H1 (cell line): ENCODE results near the gene OGFR. TPM values are rescaled to one million over a fixed set of nuclear protein-coding genes. Genes with fewer than 3 reads are reported as not detected.

Experiments used
- CTCF ChIA-PET: fragments of 300-600 bp; sonication (Branson Sonifier 250); formaldehyde crosslinking; loops from one replicate; lab custom pipeline; 2021; ENCODE audit not compliant: partially characterized antibody; lab: Charles Lee
- POLR2A ChIA-PET: fragments of 300-600 bp; sonication (Branson Sonifier 250); formaldehyde crosslinking; loops from one replicate; lab custom pipeline; 2021; ENCODE audit warnings: inconsistent platforms; ENCODE audit not compliant: partially characterized antibody; lab: Charles Lee
- DNase-seq, 2 experiments: peaks; one replicate each; pipeline versions ENCODE4 v3.0.0 to v3.0.0-alpha.2; 2010 to 2022; ENCODE audit warnings: low spot score in 2 of 2, low read depth in 1 of 2, mixed read lengths in 1 of 2
- FAIRE-seq: peaks from 2 replicates; lab custom pipeline; 2011; peaks lifted over from hg19 to GRCh38; lab: Jason Lieb, UNC
- H2AFZ ChIP-seq: 2 replicates; pipeline ENCODE4 v1.8.1; 2012; ENCODE audit warnings: low read length, inconsistent platforms
- H2AK5ac ChIP-seq: 2 replicates; pipeline ENCODE4 v1.6.1; 2013; ENCODE audit warnings: low read depth, low read length
- H2BK120ac ChIP-seq: replicated peaks from 2 replicates; pipeline ENCODE3; 2013; ENCODE audit warnings: low read depth, low read length, inconsistent platforms
- H2BK12ac ChIP-seq: 2 replicates; pipeline ENCODE4 v1.6.1; 2013; ENCODE audit warnings: low read depth, low read length
- H2BK15ac ChIP-seq: 2 replicates; pipeline ENCODE4 v1.6.1; 2013; ENCODE audit warnings: low read length
- H2BK20ac ChIP-seq: 2 replicates; pipeline ENCODE4 v1.6.1; 2013; ENCODE audit warnings: low read length
- H2BK5ac ChIP-seq: 2 replicates; pipeline ENCODE4 v1.6.1; 2013; ENCODE audit warnings: low read depth, low read length
- H3K14ac ChIP-seq: 2 replicates; pipeline ENCODE4 v1.6.1; 2013; ENCODE audit warnings: inconsistent platforms; ENCODE audit not compliant: insufficient read length
- H3K18ac ChIP-seq: 2 replicates; pipeline ENCODE4 v1.6.1; 2013; ENCODE audit warnings: low read length; ENCODE audit errors: extremely low read depth
- H3K23ac ChIP-seq: 2 replicates; pipeline ENCODE4 v1.6.1; 2013; ENCODE audit warnings: inconsistent platforms; ENCODE audit not compliant: insufficient read length
- H3K23me2 ChIP-seq: 2 replicates; pipeline ENCODE4 v1.6.1; 2013; ENCODE audit warnings: low read depth, low read length
- H3K27ac ChIP-seq: 2 replicates; pipeline ENCODE4 v1.6.1; 2011; ENCODE audit warnings: low read depth, low read length, inconsistent platforms
- H3K27me3 ChIP-seq, 4 experiments: replicated peaks in 1 of 4; 1 replicate in 1 of 4; 2 replicates in 3 of 4; pipeline versions ENCODE4 v1.6.1 to v1.8.1; 2011 to 2013; ENCODE audit warnings: low read length in 3 of 4, mild to moderate bottlenecking in 3 of 4, inconsistent platforms in 2 of 4, mixed read lengths in 2 of 4, moderate library complexity in 1 of 4; ENCODE audit not compliant: control insufficient read depth in 3 of 4, insufficient read depth in 3 of 4; ENCODE audit errors: extremely low read depth in 1 of 4
- H3K36me3 ChIP-seq, 4 experiments: 2 replicates each; pipeline versions ENCODE4 v1.6.1 to v1.8.1; 2011 to 2013; ENCODE audit warnings: mild to moderate bottlenecking in 4 of 4, low read length in 3 of 4, moderate library complexity in 2 of 4, control low read depth in 1 of 4, inconsistent platforms in 1 of 4; ENCODE audit not compliant: insufficient read depth in 4 of 4, control insufficient read depth in 2 of 4
- H3K4ac ChIP-seq: replicated peaks from 2 replicates; pipeline ENCODE3; 2013; ENCODE audit warnings: low read length, low read depth, mixed read lengths, inconsistent platforms; ENCODE audit not compliant: insufficient read length
- H3K4me1 ChIP-seq, 4 experiments: replicated peaks in 1 of 4; 1 replicate in 1 of 4; 2 replicates in 3 of 4; pipeline versions ENCODE4 v1.6.1 to v1.8.1; 2011 to 2013; ENCODE audit warnings: low read length in 3 of 4, inconsistent platforms in 2 of 4, mixed read lengths in 1 of 4; ENCODE audit not compliant: insufficient read depth in 4 of 4, control insufficient read depth in 3 of 4
- H3K4me2 ChIP-seq, 2 experiments: 2 replicates each; pipeline versions ENCODE4 v1.6.1 to v1.8.1; 2011 to 2013; ENCODE audit warnings: low read depth in 2 of 2, low read length in 2 of 2, control low read depth in 1 of 2, inconsistent platforms in 1 of 2, mild to moderate bottlenecking in 1 of 2; ENCODE audit not compliant: insufficient read depth in 1 of 2
- H3K4me3 ChIP-seq, 4 experiments: fragments of 200-600, 300-600 bp in 1 of 4; sonication (generic), shearing (Covaris generic), sonication (Bioruptor Twin) in 1 of 4; 2 replicates each; pipeline versions ENCODE4 v1.5.1 to v1.8.1; 2011 to 2016; ENCODE audit warnings: low read length in 4 of 4, low read depth in 3 of 4, control low read depth in 2 of 4, inconsistent platforms in 2 of 4, mild to moderate bottlenecking in 2 of 4, mixed read lengths in 1 of 4, moderate library complexity in 1 of 4; ENCODE audit not compliant: insufficient read depth in 2 of 4; ENCODE audit errors: extremely low read depth in 1 of 4
- H3K56ac ChIP-seq: replicated peaks from 2 replicates; pipeline ENCODE3; 2013; ENCODE audit warnings: low read depth, mild to moderate bottlenecking, mixed read lengths, low read length, inconsistent platforms; ENCODE audit not compliant: insufficient read length
- H3K79me1 ChIP-seq: 2 replicates; pipeline ENCODE4 v1.6.1; 2013; ENCODE audit warnings: low read depth, low read length, control low read depth
- H3K79me2 ChIP-seq, 2 experiments: 2 replicates each; pipeline versions ENCODE4 v1.6.1 to v1.8.1; 2012 to 2013; ENCODE audit warnings: low read length in 2 of 2, mild to moderate bottlenecking in 2 of 2, inconsistent platforms in 1 of 2; ENCODE audit not compliant: insufficient read depth in 2 of 2, control insufficient read depth in 1 of 2
- H3K9ac ChIP-seq, 4 experiments: replicated peaks in 1 of 4; 1 replicate in 1 of 4; 2 replicates in 3 of 4; pipeline versions ENCODE4 v1.6.1 to v1.8.1; 2011 to 2013; ENCODE audit warnings: low read depth in 3 of 4, low read length in 3 of 4, control low read depth in 2 of 4, mild to moderate bottlenecking in 2 of 4, moderate library complexity in 2 of 4, inconsistent platforms in 1 of 4; ENCODE audit errors: extremely low read depth in 1 of 4
- H3K9me3 ChIP-seq, 2 experiments: 2 replicates each; pipeline versions ENCODE4 v1.6.1 to v1.8.1; 2012 to 2013; ENCODE audit warnings: mild to moderate bottlenecking in 2 of 2, moderate library complexity in 2 of 2, control low read depth in 1 of 2, inconsistent platforms in 1 of 2, low read depth in 1 of 2, low read length in 1 of 2, mixed read lengths in 1 of 2; ENCODE audit not compliant: insufficient read depth in 2 of 2
- H4K20me1 ChIP-seq, 2 experiments: replicated peaks in 1 of 2; 2 replicates each; pipeline versions ENCODE3 to v1.8.1; 2011 to 2013; ENCODE audit warnings: inconsistent platforms in 2 of 2, low read length in 2 of 2, mild to moderate bottlenecking in 1 of 2; ENCODE audit not compliant: insufficient read depth in 2 of 2, control insufficient read depth in 1 of 2
- H4K5ac ChIP-seq: 2 replicates; pipeline ENCODE4 v1.6.1; 2013; ENCODE audit warnings: low read length, low read depth, mixed read lengths, inconsistent platforms; ENCODE audit not compliant: insufficient read length
- H4K8ac ChIP-seq: 2 replicates; pipeline ENCODE4 v1.8.0; 2013; ENCODE audit warnings: mild to moderate bottlenecking, moderate library complexity, low read length, inconsistent platforms; ENCODE audit not compliant: insufficient read depth; ENCODE audit errors: extremely low read depth
- H4K91ac ChIP-seq: replicated peaks from 2 replicates; pipeline ENCODE3; 2013; ENCODE audit warnings: low read length, mixed read lengths, inconsistent platforms; ENCODE audit not compliant: insufficient read length
- ASH2L ChIP-seq: fragments of 200-600, 300-600 bp; sonication (generic); IDR thresholded peaks from one replicate; pipeline ENCODE4 v1.7.1; 2017; ENCODE audit warnings: low read length
- CEBPB ChIP-seq: IDR thresholded peaks from 2 replicates; pipeline ENCODE4 v1.6.1; 2012; ENCODE audit warnings: low read depth, low read length
- CREB1 ChIP-seq: IDR thresholded peaks from 2 replicates; pipeline ENCODE4 v1.6.1; 2012; ENCODE audit warnings: inconsistent platforms
- RAD21 ChIP-seq, 2 experiments: IDR thresholded peaks in 1 of 2; conservative IDR thresholded peaks in 1 of 2; 2 replicates each; pipeline ENCODE4 v1.6.1; 2011; ENCODE audit warnings: low read depth in 2 of 2, low read length in 2 of 2, improper control_type of control experiment in 1 of 2, inconsistent platforms in 1 of 2, mild to moderate bottlenecking in 1 of 2, moderate library complexity in 1 of 2
- RXRA ChIP-seq: IDR thresholded peaks from 2 replicates; pipeline ENCODE4 v1.6.1; 2011; ENCODE audit warnings: low read depth, mild to moderate bottlenecking, low read length, moderate library complexity; ENCODE audit not compliant: insufficient read depth
- TAF1 ChIP-seq: IDR thresholded peaks from 2 replicates; pipeline ENCODE4 v1.6.1; 2011; ENCODE audit warnings: mild to moderate bottlenecking, low read depth, low read length
- WGBS, 2 experiments: shearing (Covaris generic) in 1 of 2; methylation state at CpG; one replicate each; pipeline versions ENCODE4 v1.1.6 to v1.1.7; 2013 to 2015; ENCODE audit warnings: low lambda C conversion rate in 2 of 2, mixed read lengths in 2 of 2, inconsistent platforms in 1 of 2, low coverage in 1 of 2, missing lambda C conversion rate in 1 of 2; ENCODE audit not compliant: insufficient replicate concordance in 2 of 2, insufficient coverage in 1 of 2, insufficient read length in 1 of 2; ENCODE audit errors: extremely low coverage in 1 of 2, missing lambda C conversion rate in 1 of 2; 5-methylcytosine and 5-hydroxymethylcytosine counted together
- polyA plus RNA-seq, 7 experiments: library from polyadenylated mRNA; depleted of rRNA in 3 of 7; stranded (reverse) in 5 of 7; unstranded in 2 of 7; fragments of >200 nt in 5 of 7; fragments of 200-250 nt in 2 of 7; gene quantifications; 1 replicate in 5 of 7; 2 replicates in 1 of 7; 4 replicates in 1 of 7; pipeline versions ENCODE4 v1.2.1 to v1.2.3, GENCODE V29; 2011 to 2013; ENCODE audit warnings: missing spikeins in 2 of 7, mixed read lengths in 2 of 7
- total RNA-seq: library from RNA; stranded (reverse); fragmentation: NEBNext Ultra II Directional; extraction: Animal tissue kit (Norgen Biotek cat#: 25700); gene quantifications from 2 replicates; pipeline ENCODE4 v1.2.1, GENCODE V29; 2021
- TF ChIP-seq, protein P1 (sequence below): IDR thresholded peaks from 2 replicates; pipeline ENCODE4 v1.6.1; 2011; ENCODE audit warnings: low read depth, mild to moderate bottlenecking, low read length; ENCODE audit not compliant: insufficient read depth

Gene OGFR
- total and polyA plus RNA-seq, 2 of the 8 experiments (the other 6 are each of a cell fraction or from before 2014, with no cell fraction given) = 13.9 to 25.1 TPM

- H3K79me2 ChIP-seq = no peaks in the 10 kb centered on the region
- H3K4me1 ChIP-seq = peaks cover 0 to 10% (median 0%) of the 10 kb centered on the region in 4 experiments; a peak in 2 of 7 replicates
- FAIRE-seq (no peak), DNase-seq (no peak)
- no peaks in the 10 kb centered on the region for H3K23me2 ChIP-seq
- no peak overlapping the region for H3K56ac ChIP-seq
- POLR2A ChIA-PET = interaction anchor here (0.9 to 3.5 kb wide), 6 partner anchors 10 to 23 kb away, joined by 3 to 22 read pairs (median 10); partner anchors contain the start of gene COL9A3
- H3K4ac ChIP-seq = no peak overlapping the region
- WGBS, 2 experiments = 81% methylated on average over 21 of the region's 22 CpGs; no CpG with 5 or more reads in 1 of the 2 experiments
- H2BK15ac ChIP-seq = no peak overlapping the region
- H3K14ac ChIP-seq = no peak overlapping the region
- H3K27me3 ChIP-seq = no peaks in the 10 kb centered on the region
- H2BK5ac ChIP-seq = no peak overlapping the region
- no peak overlapping the region for H4K91ac ChIP-seq
- H2BK120ac ChIP-seq = no peak overlapping the region
- H3K4me2 ChIP-seq = no peak overlapping the region
- CTCF ChIA-PET = interaction anchor here (0.6 to 3.8 kb wide), 7 partner anchors 9 to 174 kb away, joined by 3 to 22 read pairs (median 4); partner anchors contain the start of gene BHLHE23
- no peaks in the 10 kb centered on the region for H4K20me1 ChIP-seq
- no peak overlapping the region; the same call in 1 of the 2 replicates for H4K8ac ChIP-seq
- H2BK20ac ChIP-seq = no peak overlapping the region
- no peak overlapping the region for H3K9ac ChIP-seq
- H3K27ac ChIP-seq = no peak overlapping the region
- H2AK5ac ChIP-seq = no peak overlapping the region
- H4K5ac ChIP-seq = no peak overlapping the region
- no peaks in the 10 kb centered on the region for H3K9me3 ChIP-seq
- H2AFZ ChIP-seq = no peak overlapping the region
- H3K79me1 ChIP-seq = no peaks in the 10 kb centered on the region
- H3K36me3 ChIP-seq = peaks cover 0 to 25% (median 4%) of the 10 kb centered on the region in 4 experiments; a peak in 5 of 8 replicates
- H3K18ac ChIP-seq = no peak overlapping the region
- no peak overlapping the region for H3K4me3 ChIP-seq
- no peak overlapping the region for H3K23ac ChIP-seq
- no peak overlapping the region for H2BK12ac ChIP-seq
- TF ChIP-seq RXRA (no peak), ASH2L (no peak), CEBPB (no peak), CREB1 (no peak), RAD21 (IDR thresholded peaks at IDR 0.05 in 1 of 2, conservative IDR thresholded peaks at IDR 0.05 in 1 of 2; ENCODE audit: low read depth in 2 of 2, low read length in 2 of 2) (no peak), TAF1 (no peak)
- TF ChIP-seq, protein P1, sequence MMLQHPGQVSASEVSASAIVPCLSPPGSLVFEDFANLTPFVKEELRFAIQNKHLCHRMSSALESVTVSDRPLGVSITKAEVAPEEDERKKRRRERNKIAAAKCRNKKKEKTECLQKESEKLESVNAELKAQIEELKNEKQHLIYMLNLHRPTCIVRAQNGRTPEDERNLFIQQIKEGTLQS = no peak
Observed at GRCh38 chr20:62832212-62832922, 27.7 kb downstream of the OGFR start.
